NCI-H1930 (cell line): Measurements from ENCODE around the gene IFNA17.
"Not testable (repeated sequence)": the region's sequence is repeated elsewhere in the genome, so short reads cannot be mapped to it uniquely, and the experiment has no call there.

Source experiments
- DNase-seq, 2 experiments: peaks; one replicate each; lab custom pipeline; 2025; lab: John Stamatoyannopoulos, UW

Gene IFNA17

GRCh38 chr9:21210782-21211181 is 17.2 kb downstream of the IFNA17 start:
- DNase-seq, result not testable (repeated sequence)

DNA sequence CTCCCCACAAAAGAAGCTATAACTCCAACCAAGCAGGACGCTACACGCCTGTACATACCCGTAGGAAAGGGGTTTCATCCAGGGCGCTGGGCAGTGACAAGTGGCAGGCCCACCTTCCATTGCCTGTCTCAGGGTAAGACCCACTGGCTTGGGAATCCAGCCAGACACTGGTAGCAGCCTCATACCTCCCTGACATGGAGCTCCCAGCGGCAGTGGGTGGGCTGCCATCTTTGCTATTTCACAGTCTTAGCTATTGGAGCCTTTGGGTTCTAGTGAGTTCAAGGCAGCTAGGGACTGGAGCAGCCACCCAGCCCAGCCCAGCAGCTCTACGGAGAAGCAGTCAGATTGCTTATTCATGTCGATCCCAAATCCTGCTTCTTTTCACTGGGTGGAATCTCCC is 17.7 kb downstream of the IFNA17 start:
- no peak for DNase-seq

DNA sequence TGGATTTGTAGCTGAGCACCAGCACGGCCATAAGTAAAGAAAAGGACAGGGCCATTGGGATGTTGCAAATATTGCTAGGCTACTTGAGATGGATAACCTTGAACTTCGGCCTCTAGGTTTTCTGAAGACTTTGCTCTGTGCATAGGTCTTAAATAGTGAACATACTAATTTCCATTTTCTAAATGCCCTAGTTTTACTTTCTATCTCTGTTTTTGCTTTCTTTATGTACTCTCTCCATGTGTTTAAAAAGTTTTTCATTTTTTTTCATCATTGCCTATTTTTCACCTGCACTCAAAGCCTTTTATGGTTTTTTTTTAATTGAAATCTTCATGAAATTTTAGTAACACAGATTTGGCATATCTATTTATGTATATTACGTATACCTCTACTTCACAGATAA is 21.0 kb downstream of the IFNA17 start, which contains the start of gene IFNA10:
TSS of gene IFNA10 (minus strand) at position 101 of the 400 bp plus-strand sequence. CDS start at position 55, 46 bp downstream.
- not testable (repeated sequence) for DNase-seq

DNA sequence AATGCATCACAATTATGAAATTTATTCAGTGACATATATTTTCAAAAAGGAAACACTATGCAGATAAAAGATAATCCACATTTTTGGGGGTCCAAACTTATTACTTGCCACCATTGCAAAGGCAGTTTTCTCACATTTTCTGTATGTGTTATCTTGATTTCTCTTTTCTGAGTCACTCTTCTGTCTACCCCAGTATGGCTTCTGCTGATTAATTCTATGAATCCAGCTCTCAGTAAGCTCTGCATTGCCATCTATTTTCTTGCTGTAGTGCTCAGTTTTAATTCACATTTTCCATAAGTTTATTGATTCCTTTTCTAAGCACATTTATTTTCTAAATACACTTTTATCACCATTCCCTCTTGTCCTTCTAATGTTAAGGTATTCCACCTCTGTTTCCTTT is 22.8 kb downstream of the IFNA17 start:
- DNase-seq, result no peak

DNA sequence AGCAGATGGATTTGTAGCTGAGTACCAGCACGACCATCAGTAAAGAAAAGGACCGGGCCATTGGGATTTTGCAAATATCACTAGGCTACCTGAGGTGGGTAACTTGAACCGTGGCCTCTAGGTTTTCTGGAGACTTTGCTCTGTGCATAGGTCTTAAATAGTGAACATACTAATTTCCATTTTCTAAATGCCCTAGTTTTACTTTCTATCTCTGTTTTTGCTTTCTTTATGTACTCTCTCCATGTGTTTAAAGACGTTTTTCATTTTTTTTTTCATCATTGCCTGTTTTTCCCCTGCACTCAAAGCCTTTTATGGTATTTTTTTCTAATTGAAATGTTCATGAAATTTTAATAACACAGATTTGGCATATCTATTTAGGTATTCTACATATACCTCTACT is 25.9 kb downstream of the IFNA17 start, which contains the start of gene IFNA7:
TSS of gene IFNA7 (minus strand) at position 101 of the 400 bp plus-strand sequence. CDS start at position 61, 40 bp downstream.
- not testable (repeated sequence) for DNase-seq

GRCh38 chr9:21194867-21195776 is 32.9 kb downstream of the IFNA17 start:
- DNase-seq, result not testable (repeated sequence)

- DNase-seq, result not testable (repeated sequence)
Measured at GRCh38 chr9:21187487-21187886, 40.5 kb downstream of the IFNA17 start, which contains the start of gene IFNA4. Gene IFNA4 (minus strand): TSS chr9:21187587. CDS start chr9:21187531, 56 bp downstream.

GRCh38 chr9:21182810-21183736 is 44.9 kb downstream of the IFNA17 start:
- not testable (repeated sequence) for DNase-seq
